Activated naive CD4-positive, alpha-beta T cell treated with anti-CD3 and anti-CD28 coated beads for 36 hours (primary cell): Measurements from ENCODE around the gene APC2. TPM values are rescaled to one million over a fixed set of nuclear protein-coding genes. Genes with fewer than 3 reads are reported as not detected.

Source experiments
- CTCF ChIA-PET: fragments of 350-600 bp; sonication (Branson Sonifier 250); formaldehyde crosslinking; loops from one replicate; lab custom pipeline; 2021; ENCODE audit warnings: antibody characterized with exemption; lab: Charles Lee
- DNase-seq: peaks from one replicate; pipeline ENCODE4 v3.0.0-alpha.2; 2020
- H3K27ac Mint-ChIP-seq: one replicate; pipeline ENCODE4 v1.8.0; 2021; ENCODE audit warnings: mild to moderate bottlenecking, mixed read lengths
- H3K27me3 Mint-ChIP-seq: one replicate; pipeline ENCODE4 v1.8.0; 2021; ENCODE audit warnings: low read depth, mixed read lengths
- H3K36me3 Mint-ChIP-seq: one replicate; pipeline ENCODE4 v1.8.0; 2021; ENCODE audit warnings: low read depth, mixed read lengths
- H3K4me1 Mint-ChIP-seq: one replicate; pipeline ENCODE4 v1.8.0; 2021; ENCODE audit warnings: low read depth, mixed read lengths
- H3K4me3 Mint-ChIP-seq: one replicate; pipeline ENCODE4 v1.8.0; 2021; ENCODE audit warnings: mild to moderate bottlenecking, moderate library complexity, mixed read lengths
- H3K9me3 Mint-ChIP-seq: one replicate; pipeline ENCODE4 v1.8.0; 2021; ENCODE audit warnings: mixed read lengths
- intact Hi-C: fragments of 100-400 bp; cut with micrococcal nuclease; formaldehyde crosslinking; loops from one replicate; pipeline ENCODE4 v1.15.1; 2023
- total RNA-seq, 2 experiments: library from RNA; stranded (reverse); gene quantifications; one replicate each; pipeline ENCODE4 v1.2.3, GENCODE V29; 2021

APC2 gene, protein sequence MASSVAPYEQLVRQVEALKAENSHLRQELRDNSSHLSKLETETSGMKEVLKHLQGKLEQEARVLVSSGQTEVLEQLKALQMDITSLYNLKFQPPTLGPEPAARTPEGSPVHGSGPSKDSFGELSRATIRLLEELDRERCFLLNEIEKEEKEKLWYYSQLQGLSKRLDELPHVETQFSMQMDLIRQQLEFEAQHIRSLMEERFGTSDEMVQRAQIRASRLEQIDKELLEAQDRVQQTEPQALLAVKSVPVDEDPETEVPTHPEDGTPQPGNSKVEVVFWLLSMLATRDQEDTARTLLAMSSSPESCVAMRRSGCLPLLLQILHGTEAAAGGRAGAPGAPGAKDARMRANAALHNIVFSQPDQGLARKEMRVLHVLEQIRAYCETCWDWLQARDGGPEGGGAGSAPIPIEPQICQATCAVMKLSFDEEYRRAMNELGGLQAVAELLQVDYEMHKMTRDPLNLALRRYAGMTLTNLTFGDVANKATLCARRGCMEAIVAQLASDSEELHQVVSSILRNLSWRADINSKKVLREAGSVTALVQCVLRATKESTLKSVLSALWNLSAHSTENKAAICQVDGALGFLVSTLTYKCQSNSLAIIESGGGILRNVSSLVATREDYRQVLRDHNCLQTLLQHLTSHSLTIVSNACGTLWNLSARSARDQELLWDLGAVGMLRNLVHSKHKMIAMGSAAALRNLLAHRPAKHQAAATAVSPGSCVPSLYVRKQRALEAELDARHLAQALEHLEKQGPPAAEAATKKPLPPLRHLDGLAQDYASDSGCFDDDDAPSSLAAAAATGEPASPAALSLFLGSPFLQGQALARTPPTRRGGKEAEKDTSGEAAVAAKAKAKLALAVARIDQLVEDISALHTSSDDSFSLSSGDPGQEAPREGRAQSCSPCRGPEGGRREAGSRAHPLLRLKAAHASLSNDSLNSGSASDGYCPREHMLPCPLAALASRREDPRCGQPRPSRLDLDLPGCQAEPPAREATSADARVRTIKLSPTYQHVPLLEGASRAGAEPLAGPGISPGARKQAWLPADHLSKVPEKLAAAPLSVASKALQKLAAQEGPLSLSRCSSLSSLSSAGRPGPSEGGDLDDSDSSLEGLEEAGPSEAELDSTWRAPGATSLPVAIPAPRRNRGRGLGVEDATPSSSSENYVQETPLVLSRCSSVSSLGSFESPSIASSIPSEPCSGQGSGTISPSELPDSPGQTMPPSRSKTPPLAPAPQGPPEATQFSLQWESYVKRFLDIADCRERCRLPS (N-terminal part only)
- under 1 TPM; 0.07 to 0.12 TPM for total RNA-seq

DNA sequence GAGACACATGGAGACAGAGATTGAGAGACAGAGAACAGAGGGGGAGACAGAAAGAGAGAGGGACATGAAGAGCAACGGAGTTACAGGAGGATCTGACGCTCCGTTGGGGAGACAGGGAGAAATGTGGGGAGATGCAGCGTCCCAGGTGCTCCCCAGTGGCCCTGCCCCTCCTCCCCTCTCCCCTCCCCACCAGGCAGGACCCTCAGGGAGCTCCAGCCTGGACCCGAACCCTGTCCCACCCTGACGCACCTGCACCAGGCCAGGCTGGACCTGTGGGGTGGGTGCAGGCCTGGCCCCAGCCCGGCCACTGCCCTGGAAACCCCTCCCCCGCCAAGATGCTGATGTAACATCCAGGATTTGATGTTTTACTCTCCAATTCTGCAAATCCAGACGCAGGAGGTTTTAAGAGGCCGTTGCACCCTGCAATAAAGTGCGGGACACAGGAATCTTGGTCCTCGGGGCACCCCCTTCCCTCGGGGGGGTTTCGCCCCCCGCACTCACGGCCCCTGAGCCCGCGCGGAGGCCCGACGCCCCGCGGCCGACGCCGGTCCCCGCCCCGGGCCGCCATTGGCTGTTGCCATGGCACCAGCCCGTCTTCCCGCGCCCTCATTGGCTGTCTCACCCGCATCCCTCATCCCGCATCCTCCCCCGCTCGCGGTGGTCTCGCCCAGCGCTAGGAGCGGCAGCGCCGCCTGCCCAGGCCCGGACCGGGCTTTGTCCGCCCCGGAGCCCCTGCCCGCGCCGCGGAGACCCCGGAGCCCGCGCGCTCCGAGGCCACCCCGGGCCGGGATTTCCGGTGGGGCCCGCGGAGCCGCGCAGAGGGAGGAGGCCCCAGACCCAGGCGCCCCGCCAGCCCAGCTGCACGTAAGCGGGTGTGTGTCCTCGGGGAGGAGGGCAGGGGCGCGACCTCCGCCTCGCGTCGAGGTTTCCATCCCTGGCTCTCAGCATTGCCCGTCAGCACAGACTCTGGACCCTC is at the start of gene APC2:
Gene APC2, plus strand, starts transcription at position 655 of the 976 bp plus-strand sequence. CDS start 2,881 bp downstream, outside the sequence.
- Mint-ChIP-seq H3K4me1 (peaks cover 10% of the 10 kb centered on the region), H3K27me3 (peaks cover 56% of the 10 kb centered on the region), H3K4me3 (peak within 1 kb of the TSS; percentile 22), H3K9me3 (no peaks in the 10 kb centered on the region), H3K36me3 (no peaks in the 10 kb centered on the region), H3K27ac (no peak within 1 kb of the TSS)
- CTCF ChIA-PET, result no interaction called here
- intact Hi-C loops, result no loop called here
- DNase-seq, result no peak

DNA sequence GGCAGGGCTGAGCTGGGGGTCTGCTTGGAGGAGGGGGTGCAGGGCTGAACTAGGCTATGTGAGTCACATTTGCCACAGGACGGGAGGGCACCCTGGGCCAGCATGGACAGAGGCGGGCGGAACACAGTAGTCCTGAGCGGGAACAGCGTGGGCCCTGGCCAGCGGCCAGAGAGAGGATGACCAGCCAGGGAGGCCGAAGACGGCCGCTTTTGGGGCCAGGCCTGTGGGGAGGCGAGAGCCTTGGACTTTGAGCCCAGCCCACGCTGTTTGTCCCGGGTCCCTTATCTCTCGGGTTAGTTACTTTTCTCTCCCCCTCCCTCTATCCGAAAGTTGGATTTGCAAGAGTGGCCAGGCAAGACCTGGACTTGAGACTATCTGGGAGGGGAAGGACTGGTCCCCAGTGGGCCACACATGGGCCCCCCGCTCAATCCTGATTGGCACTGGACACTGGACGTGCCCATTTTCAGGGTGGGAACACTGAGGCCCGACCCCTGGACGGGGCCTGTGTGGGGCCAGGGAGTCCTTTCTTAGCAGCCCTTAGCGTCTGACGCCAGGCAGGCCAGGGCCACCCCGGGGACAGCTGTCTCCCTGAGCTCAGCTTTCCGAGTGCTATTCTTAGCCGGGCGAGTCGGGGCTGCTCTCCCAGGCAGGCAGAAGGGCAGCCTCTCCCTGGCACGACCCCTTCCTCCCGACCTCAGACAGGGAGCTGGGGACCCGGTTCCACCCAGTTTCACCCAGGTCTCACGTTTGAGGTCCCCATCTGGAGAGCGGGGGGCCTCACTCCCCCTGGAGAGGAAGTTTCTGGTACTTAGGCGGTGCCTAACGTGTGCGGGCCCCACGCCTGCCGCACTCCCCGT is 49.4 kb upstream of the APC2 start:
- peak overlapping the region; percentile 64 for H3K4me3 Mint-ChIP-seq

DNA sequence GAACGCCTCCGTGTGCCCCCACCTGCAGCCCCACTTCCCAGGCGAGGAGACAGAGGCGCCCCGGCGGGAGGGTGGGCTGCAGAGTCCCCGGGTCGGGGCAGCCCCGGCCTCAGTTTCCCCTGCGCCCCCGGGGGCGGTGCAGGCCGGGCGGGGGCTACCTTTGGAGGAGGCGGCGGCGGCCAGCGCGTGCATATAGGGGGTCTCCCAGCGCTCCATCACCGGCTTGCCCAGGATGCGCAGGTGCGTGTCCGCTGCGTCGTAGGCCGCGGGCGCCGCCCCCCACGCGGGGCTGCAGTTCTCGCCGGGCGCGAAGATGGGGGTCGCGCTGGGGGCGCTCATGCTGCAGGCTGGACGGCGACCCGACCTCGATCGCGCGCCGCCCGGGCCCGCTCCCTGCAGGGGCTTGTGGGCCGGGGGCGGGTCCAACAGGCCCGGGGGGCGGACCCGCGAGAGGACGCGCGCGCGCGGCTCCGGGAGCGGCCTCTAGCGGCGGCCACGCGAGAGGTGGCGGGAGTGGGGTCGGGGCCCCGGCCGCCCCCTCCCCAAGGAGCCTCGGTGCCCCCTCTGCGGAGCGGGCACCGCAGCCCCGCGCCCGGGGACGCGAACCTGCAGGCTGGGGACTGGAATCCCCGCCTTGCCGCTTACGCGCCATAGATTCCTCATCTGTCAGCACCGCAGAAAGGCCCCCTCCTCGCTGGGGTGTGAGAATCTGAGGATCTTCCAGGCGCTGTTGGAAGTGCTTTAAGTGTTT is 48.6 kb upstream of the APC2 start, which contains the start of gene GAMT:
Gene GAMT, minus strand, starts transcription at position 405 of the 751 bp plus-strand sequence. Its CDS starts 66 bp downstream, at position 339.
- CTCF ChIA-PET, result no interaction called here
- Mint-ChIP-seq H3K9me3 (no peaks in the 10 kb centered on the region), H3K36me3 (no peaks in the 10 kb centered on the region), H3K27me3 (peaks cover 5% of the 10 kb centered on the region), H3K27ac (no peak within 1 kb of the TSS), H3K4me3 (peak within 1 kb of the TSS; percentile 64), H3K4me1 (peaks cover 13% of the 10 kb centered on the region)
- peak; percentile 47 for DNase-seq
- intact Hi-C loops, result loop anchor here (10.0 kb wide), 1 partner anchor 377 kb away; the partner anchor contains the start of genes CNN2, RNU6-2 and TMEM259

More for the DNA sequence above, 49.4 kb upstream of the APC2 start:
- Mint-ChIP-seq H3K36me3 (no peaks in the 10 kb centered on the region), H3K27me3 (peaks cover 5% of the 10 kb centered on the region), H3K4me1 (peaks cover 16% of the 10 kb centered on the region), H3K9me3 (no peaks in the 10 kb centered on the region), H3K27ac (no peak overlapping the region)
- intact Hi-C loops, result loop anchor here (10.0 kb wide), 1 partner anchor 376 kb away; the partner anchor contains the start of genes CNN2, RNU6-2 and TMEM259
- CTCF ChIA-PET, result no interaction called here
- no peak for DNase-seq

DNA sequence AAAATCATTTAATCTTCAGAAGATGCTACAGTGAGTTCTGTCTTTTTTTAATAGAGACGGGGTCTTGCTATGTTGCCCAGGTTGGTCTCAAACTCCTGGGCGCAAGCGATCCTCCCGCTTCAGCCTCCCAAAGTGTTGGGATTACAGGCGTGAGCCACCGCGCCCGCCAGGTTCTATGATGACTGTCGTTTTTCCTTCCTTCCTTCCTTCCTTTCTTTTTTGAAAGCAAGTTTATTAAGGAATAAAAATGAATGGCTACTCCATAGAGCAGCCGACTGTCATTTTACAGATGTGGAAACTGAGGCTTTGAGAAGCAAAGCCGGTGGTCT is 48.1 kb upstream of the APC2 start:
- Mint-ChIP-seq H3K27me3 (peaks cover 5% of the 10 kb centered on the region), H3K36me3 (no peaks in the 10 kb centered on the region), H3K4me1 (peaks cover 15% of the 10 kb centered on the region), H3K4me3 (peak overlapping the region; percentile 58), H3K27ac (no peak overlapping the region), H3K9me3 (no peaks in the 10 kb centered on the region)
- intact Hi-C loops, result loop anchor here (10.0 kb wide), 1 partner anchor 377 kb away; the partner anchor contains the start of genes CNN2, RNU6-2 and TMEM259
- DNase-seq, result no peak
- CTCF ChIA-PET, result no interaction called here

DNA sequence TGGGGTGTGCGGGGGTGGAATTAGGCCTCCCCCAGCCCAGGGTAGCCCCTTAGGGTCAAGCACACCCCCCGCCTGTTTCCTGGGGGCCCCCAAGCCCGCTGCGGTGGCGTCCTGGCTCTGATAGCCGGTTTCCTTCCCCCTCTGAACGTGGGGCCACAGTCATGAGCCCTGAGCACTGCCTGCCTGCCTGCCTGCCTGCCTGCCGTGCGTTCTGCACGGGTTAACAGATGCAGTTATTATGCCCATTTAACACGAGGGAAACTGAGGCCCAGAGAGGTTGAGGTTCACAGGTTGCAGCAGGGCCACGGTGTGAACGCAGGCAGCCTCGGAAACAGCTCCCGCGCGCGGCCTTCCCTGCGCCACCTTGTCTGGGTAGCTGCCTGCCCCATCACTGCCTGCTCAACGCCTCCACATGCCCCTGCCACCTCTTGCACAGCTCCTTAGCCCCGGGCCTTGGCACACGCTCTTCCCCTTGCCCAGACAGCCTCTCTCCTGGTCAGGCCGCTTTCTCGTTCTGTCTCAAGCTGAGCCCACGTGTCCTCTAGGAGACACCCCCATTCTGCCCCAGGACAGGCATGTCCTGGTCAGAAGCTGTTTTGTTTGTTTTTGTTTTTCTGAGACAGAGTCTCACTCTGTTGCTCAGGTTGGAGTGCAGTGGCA is 47.4 kb upstream of the APC2 start:
- H3K27me3 Mint-ChIP-seq, result peaks cover 5% of the 10 kb centered on the region
- H3K27ac Mint-ChIP-seq, result no peak overlapping the region
- peak overlapping the region; percentile 61 for H3K4me3 Mint-ChIP-seq
- intact Hi-C loops, result loop anchor here (10.0 kb wide), 1 partner anchor 378 kb away; the partner anchor contains the start of genes CNN2, RNU6-2 and TMEM259
- CTCF ChIA-PET, result interaction anchor here (1.8 kb wide), 1 partner anchor 35 kb away, joined by 4 read pairs; no protein-coding TSS in a partner anchor
- H3K36me3 Mint-ChIP-seq, result no peaks in the 10 kb centered on the region
- H3K4me1 Mint-ChIP-seq, result peaks cover 15% of the 10 kb centered on the region
- no peaks in the 10 kb centered on the region for H3K9me3 Mint-ChIP-seq
- DNase-seq, result no peak

DNA sequence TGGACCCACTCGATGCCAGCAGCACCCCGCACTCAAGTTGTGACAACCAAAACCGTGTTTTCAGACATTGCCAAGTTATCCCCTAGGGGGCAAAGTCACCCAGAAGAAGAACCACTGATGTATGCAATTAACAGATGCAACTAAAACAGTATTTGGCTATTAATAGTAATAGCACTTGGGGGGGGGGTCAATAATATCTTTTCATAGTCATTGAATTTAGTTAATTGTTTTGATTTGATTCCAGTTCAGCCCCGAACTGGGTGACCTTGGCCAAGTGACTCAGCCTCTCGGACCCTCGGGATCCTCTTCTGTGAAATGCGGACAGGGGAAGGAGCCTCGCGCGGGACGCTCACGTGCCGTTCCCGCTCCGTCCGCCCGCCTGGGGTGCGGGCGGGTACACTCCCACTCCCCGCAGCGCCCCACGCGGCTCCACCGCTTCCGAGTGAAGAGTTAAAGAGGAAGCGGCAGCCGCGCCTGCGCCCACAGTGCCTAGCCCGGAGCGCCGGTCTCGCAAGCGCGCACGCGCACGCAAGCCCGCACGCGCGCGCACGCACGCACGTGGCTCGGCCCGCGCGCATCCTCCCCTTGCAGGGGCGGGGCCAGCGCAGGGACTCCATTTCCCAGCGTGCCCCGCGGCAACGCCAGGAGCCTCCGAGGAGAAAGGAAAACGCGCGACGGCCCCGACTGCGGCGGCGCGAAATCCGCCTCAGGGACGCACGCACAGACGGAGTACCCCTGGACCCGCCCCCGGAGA is 43.0 kb upstream of the APC2 start:
- peak overlapping the region; percentile 81 for H3K27ac Mint-ChIP-seq
- peaks cover 5% of the 10 kb centered on the region for H3K27me3 Mint-ChIP-seq
- H3K9me3 Mint-ChIP-seq, result no peaks in the 10 kb centered on the region
- H3K4me3 Mint-ChIP-seq, result peak overlapping the region; percentile 69
- DNase-seq, result peak; percentile 98
- H3K4me1 Mint-ChIP-seq, result peaks cover 43% of the 10 kb centered on the region
- peaks cover 19% of the 10 kb centered on the region for H3K36me3 Mint-ChIP-seq
- intact Hi-C loops, result loop anchor here (1.0 to 10.0 kb wide), 9 partner anchors 24 to 745 kb away; partner anchors contain the start of genes C19orf25, CNN2, FAM174C and KLF16
- CTCF ChIA-PET, result no interaction called here

DNA sequence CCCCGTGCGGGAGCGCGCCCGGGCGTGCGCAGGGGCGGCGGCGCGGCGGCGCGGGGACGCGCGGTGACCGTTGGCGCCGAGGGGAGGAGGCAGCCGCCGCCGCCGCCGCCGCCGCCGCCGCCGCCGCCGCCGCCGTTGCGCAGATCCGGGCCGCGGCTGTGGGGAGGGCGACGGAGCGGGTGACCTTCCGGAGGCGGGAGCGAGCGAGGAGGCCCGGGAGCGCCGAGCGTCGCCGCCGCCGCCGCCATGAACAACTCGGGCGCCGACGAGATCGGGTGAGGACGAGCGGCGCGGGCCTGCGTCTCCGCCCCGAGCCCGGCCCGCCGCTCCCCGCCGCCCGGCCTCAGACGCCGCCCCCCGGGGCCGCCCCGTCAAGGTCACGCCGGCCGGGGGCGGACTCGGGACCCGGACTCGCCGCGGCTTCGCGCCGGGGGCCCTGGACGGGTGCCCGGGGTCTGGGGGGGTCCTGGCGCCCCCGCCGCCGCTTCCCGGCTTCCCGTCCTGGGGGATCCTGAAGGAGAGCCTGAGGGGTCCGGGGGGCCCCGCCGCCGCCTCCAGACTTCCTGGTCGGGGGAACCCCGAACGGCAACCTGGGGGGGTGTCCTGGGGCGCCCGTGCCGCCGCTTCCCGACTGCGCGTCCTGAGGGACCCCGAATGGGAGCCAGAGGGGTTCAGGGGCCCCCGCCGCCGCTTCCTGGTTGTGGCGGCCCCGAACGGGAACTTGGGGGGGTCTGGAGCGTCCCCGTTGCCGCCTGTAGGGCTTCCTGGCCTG is 42.2 kb upstream of the APC2 start, which contains the start of gene DAZAP1:
Gene DAZAP1, plus strand, starts transcription at position 59 of the 772 bp plus-strand sequence. Its CDS starts 188 bp downstream, at position 247.
- Mint-ChIP-seq H3K9me3 (no peaks in the 10 kb centered on the region), H3K27ac (peak within 1 kb of the TSS; percentile 81), H3K27me3 (peaks cover 1% of the 10 kb centered on the region), H3K36me3 (peaks cover 19% of the 10 kb centered on the region), H3K4me1 (peaks cover 44% of the 10 kb centered on the region), H3K4me3 (peak within 1 kb of the TSS; percentile 92)
- DNase-seq, result peak; percentile 31
- intact Hi-C loops, result loop anchor here (1.0 to 10.0 kb wide), 9 partner anchors 24 to 745 kb away; partner anchors contain the start of genes C19orf25, CNN2, FAM174C and KLF16
- CTCF ChIA-PET, result no interaction called here
